GM19099 (cell line): ENCODE measurements around the gene ZNF547.

Experiments
- POLR2A ChIP-seq: IDR thresholded peaks from 3 replicates; pipeline ENCODE4 v1.6.1; 2011; ENCODE audit warnings: low read depth; ENCODE audit not compliant: insufficient read length; ENCODE audit errors: extremely low read depth

Gene ZNF547

DNA sequence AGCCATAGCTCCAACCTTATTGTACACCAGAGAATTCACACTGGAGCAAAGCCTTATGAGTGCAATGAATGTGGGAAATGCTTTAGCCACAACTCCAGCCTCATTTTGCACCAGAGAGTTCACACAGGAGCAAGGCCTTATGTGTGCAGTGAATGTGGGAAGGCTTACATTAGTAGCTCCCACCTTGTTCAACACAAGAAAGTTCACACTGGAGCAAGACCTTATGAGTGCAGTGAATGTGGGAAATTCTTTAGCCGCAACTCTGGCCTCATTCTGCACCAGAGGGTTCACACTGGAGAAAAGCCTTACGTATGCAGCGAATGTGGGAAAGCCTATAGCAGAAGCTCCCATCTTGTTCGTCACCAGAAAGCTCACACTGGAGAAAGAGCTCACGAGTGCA is 5.9 kb upstream of the ZNF547 start:
- TF ChIP-seq POLR2A: no peak

- no peak for TF ChIP-seq POLR2A
Measured at GRCh38 chr19:57359300-57359699, 4.1 kb upstream of the ZNF547 start.

DNA sequence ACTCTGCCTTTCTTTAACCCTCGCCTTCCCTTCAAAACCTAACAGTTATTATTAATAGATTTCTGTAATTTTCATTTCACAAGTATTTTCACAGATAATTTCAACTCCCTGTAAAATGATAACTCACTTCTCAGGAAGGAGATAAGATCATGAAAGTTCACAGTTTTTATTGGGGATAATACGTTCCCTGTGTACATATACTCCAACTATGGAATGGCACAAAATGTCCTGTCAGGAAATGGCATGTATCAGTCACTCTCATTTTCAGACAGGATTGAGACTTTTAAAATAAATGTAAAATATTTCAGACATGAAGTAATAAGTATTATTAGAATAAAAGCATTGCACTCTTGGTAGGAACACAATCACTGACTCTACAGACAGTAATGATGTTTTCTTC is 932 bp upstream of the ZNF547 start:
- no peak for TF ChIP-seq POLR2A

DNA sequence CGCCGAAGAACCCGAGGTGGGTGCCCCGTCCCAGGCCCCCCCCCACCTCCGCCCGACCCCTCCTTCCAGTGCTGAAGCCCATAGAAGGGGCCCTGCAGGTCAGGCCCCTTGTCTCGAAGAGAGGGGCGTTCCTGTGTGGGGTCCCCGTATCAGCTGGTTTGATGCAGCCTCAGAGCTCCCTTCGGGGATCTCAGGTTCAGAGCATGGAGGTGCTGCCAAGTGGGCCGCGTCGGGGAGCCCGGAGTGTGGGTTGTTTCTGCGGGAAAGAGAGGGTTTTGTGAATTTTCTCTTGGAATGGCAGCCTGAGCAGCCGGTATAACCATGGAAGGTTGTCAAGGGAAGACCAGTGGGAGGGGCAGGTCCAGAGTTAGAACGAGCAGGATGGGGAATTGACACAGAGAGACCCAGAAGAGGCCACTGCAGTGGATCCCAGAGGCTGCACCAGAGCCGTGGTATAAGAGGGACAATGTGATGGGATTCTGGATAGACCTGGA is 384 bp downstream of the ZNF547 start:
- TF ChIP-seq POLR2A: no peak

DNA sequence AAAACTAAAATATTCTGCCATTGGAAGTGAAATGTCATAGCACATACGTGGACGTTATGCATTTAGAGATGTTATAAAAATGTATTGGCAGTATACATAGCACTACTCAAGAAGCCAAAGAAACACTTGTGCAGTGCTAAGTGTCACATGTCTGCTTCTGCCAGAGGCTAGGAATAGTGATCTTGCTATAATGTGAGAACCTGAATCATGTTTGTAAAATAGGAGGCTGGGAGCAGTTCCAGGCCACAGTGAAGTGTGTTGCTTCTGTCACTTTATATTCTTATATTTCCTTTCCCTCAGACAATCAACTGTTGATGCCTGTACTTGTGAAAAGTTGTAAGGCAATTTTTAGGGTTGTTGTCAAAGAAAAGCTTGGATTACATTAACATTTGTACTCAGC is 3.4 kb downstream of the ZNF547 start:
- no peak for TF ChIP-seq POLR2A

DNA sequence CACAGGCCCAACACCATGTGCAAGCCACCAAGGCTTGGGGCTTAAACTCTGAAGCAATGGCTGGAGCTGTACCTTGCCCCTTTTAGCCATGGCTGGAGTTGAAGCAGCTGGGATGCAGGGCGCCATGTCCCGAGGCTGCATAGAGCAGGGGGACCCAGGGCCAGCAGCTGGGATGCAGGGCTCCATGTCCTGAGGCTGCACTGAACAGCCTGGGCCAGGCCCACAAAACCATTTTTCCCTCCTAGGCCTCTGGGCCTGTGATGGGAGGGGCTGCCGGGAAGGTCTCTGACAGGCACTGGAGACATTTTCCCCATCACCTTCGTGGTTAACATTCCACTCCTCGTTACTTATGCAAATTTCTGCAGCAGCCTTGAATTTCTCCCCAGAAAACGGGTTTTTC is 10.8 kb downstream of the ZNF547 start:
- no peak for TF ChIP-seq POLR2A

- TF ChIP-seq POLR2A: no peak
Measured at GRCh38 chr19:57376151-57376550, 12.8 kb downstream of the ZNF547 start.

GRCh38 chr19:57377498-57378146 is 14.3 kb downstream of the ZNF547 start:
- TF ChIP-seq POLR2A: no peak

GRCh38 chr19:57380923-57381322 is 17.6 kb downstream of the ZNF547 start:
- no peak for TF ChIP-seq POLR2A

DNA sequence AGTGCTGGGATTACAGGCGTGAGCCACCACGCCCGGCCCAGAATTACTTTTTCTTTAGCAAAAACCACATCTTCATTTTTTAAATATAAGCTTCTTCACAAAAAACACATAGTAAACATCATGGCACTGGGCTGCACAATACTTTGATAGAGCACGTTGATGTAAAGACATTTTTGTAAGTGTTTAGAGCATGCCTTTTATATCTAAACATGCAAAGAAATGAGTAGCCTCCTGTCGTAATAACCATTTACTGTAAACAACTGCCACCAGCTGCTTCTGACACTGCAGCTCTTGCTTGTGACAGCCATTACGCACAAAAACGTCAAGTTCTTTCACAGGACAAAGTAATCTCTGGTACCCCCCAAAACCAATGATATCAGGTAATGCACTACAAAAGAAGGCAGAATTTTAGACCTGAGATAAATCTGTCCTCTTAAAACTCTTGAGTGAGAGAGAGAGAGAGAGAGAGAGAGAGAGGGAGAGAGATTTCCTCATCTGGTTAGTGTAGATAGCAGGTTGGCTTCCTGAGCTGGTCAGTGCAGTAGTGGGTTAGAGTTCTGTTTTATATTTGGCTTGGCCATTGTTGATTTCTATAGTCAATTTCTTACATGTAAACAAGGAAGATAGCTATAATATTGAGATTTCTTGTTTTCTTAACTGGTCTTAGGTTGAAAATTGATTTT is 19.6 kb downstream of the ZNF547 start:
- TF ChIP-seq POLR2A: no peak

- TF ChIP-seq POLR2A: no peak
Measured at GRCh38 chr19:57389194-57389729, 25.9 kb downstream of the ZNF547 start.

DNA sequence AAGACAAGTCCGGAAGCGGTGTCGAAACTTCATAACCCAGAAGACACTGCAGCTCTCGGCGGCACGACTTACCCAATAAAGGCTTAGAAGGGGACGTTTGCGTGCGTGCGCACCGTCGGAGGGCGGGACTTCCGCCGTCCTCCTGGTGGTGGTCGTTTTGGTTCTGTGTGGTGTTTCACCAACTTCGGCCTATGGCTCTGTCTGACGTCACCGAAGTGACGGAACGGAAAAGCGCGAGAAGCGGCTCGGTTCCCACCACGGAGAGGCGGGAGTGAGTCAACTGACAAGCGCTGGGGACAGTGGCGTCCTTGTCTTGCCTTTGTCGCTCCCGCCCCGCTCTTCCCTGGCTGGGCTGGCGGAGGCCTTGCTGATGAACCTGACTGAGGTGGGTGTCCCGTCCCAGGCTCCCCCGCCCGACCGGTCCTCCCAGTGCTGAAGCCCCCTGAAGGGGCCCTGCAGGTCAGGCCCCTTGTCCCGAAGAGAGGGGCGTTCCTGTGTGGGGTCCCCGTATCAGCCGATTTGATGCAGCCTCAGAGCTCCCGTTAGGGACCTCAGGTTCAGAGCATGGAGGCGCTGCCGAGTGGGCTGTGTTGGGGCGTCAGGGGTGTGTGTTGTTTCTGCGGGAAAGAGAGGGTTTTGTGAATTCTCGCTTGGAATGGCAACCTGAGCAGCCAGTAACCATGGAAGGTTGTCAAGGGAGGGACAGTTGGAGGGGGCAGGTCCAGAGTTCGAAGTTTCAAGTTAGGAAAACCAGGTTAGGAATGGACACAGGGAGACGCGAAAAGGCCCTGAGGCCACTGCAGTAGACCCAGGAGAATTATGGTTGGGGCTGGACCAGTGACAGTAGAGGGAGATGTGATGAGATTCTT is 26.6 kb downstream of the ZNF547 start, which contains the start of gene ZNF548:
Gene ZNF548 (plus strand): TSS at position 125 of the 869 bp plus-strand sequence. CDS start 246 bp downstream, at position 371.
- peak; percentile 49 for TF ChIP-seq POLR2A

DNA sequence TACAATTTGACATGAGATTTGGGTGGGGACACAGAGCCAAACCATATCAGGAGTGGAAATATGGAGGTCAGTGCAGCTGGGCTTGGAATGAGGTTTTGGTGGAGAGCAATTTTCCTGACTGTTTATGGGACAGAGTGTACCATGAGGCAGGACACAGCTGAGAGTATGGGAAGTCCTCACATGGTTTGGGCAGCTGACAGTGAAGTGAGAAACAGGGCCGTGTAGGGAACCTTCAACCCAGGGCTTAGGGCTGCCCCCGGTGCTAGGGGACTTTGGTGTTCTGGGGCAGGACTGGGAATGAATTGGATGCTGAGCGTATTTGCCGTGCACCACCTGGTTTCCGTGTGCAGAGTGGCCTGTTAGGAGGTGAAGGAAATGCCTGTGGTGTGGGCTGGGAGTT is 32.4 kb downstream of the ZNF547 start:
- no peak for TF ChIP-seq POLR2A

DNA sequence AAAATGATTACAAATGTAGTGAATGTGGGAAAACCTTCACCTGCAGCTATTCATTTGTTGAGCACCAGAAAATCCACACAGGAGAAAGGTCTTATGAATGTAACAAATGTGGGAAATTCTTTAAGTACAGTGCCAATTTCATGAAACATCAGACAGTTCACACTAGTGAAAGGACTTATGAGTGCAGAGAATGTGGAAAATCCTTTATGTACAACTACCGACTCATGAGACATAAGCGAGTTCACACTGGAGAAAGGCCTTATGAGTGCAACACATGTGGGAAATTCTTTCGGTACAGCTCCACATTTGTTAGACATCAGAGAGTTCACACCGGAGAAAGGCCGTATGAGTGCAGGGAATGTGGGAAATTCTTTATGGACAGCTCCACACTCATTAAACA is 35.5 kb downstream of the ZNF547 start:
- no peak for TF ChIP-seq POLR2A
